HG03045 (cell line): ENCODE data around the gene KLF11.
A peak's percentile ranks its signal among the peaks of the same experiment; 100 is the strongest.

Experiments used
- ATAC-seq: cut with Tn5 transposase; IDR thresholded peaks from one replicate; pipeline ENCODE4 v1.9.1; 2021; ENCODE audit warnings: mild to moderate bottlenecking, moderate library complexity; ENCODE audit not compliant: unreplicated experiment

The KLF11 gene

GRCh38 chr2:10039658-10040410 lies 3.5 kb upstream of the KLF11 start:
- ATAC-seq: no peak

- no peak for ATAC-seq
Observed at GRCh38 chr2:10041711-10042110, 1.6 kb upstream of the KLF11 start.

- no peak for ATAC-seq
Observed at GRCh38 chr2:10042301-10043161, 819 bp upstream of the KLF11 start.

- ATAC-seq: peak; percentile 50
Observed at GRCh38 chr2:10043906-10044601, 704 bp downstream of the KLF11 start.

GRCh38 chr2:10045561-10046355 lies 2.4 kb downstream of the KLF11 start:
- no peak for ATAC-seq

- no peak for ATAC-seq
Observed at GRCh38 chr2:10046931-10047330, 3.6 kb downstream of the KLF11 start.

- no peak for ATAC-seq
Observed at GRCh38 chr2:10047616-10048500, 4.5 kb downstream of the KLF11 start.

GRCh38 chr2:10048501-10049171 lies 5.3 kb downstream of the KLF11 start:
- ATAC-seq: no peak

- no peak for ATAC-seq
Observed at GRCh38 chr2:10052216-10052615, 8.9 kb downstream of the KLF11 start.

- no peak for ATAC-seq
Observed at GRCh38 chr2:10053351-10053750, 10.0 kb downstream of the KLF11 start.

- ATAC-seq: no peak
Observed at GRCh38 chr2:10054424-10054823, 11.1 kb downstream of the KLF11 start.

GRCh38 chr2:10054976-10055375 lies 11.6 kb downstream of the KLF11 start:
- no peak for ATAC-seq

- no peak for ATAC-seq
Observed at GRCh38 chr2:10056439-10056838, 13.1 kb downstream of the KLF11 start.

GRCh38 chr2:10057231-10058107 lies 14.1 kb downstream of the KLF11 start:
- ATAC-seq: no peak

GRCh38 chr2:10058251-10059015 lies 15.1 kb downstream of the KLF11 start:
- no peak for ATAC-seq

- no peak for ATAC-seq
Observed at GRCh38 chr2:10059016-10059351, 15.6 kb downstream of the KLF11 start.

- no peak for ATAC-seq
Observed at GRCh38 chr2:10059552-10060335, 16.4 kb downstream of the KLF11 start.
